Activated T-cell treated with anti-CD3 and anti-CD28 coated beads, Interleukin-2, amount 50 U/mL, for 72 hours (primary cell): ENCODE measurements around the gene ACOX3. TPM values are rescaled to one million over a fixed set of nuclear protein-coding genes. Genes with fewer than 3 reads are reported as not detected.
"Not testable (repeated sequence)": the region's sequence is repeated elsewhere in the genome, so short reads cannot be mapped to it uniquely, and the experiment has no call there.

ENCODE experiments used
- ATAC-seq, 2 donors: fragments of 150-1000 bp; cut with Tn5 transposase; replicated peaks in 1 of 2; 2 replicates each; pipeline ENCODE4 v1.10.0; 2021; ENCODE audit warnings: moderate library complexity in 2 of 2, mild to moderate bottlenecking in 1 of 2
- DNase-seq, 2 donors: peaks; one replicate each; pipeline ENCODE4 v3.0.0; 2021 to 2022; ENCODE audit warnings: mixed read lengths in 1 of 2
- H3K27ac Mint-ChIP-seq: one replicate; pipeline ENCODE4 v1.8.0; 2022; ENCODE audit warnings: mild to moderate bottlenecking, moderate library complexity, mixed read lengths
- H3K27me3 Mint-ChIP-seq: one replicate; pipeline ENCODE4 v1.8.0; 2022; ENCODE audit warnings: low read depth, mixed read lengths
- H3K36me3 Mint-ChIP-seq, 2 donors: one replicate each; pipeline ENCODE4 v1.8.0; 2022; ENCODE audit warnings: mixed read lengths in 2 of 2, mild to moderate bottlenecking in 1 of 2; ENCODE audit not compliant: insufficient read depth in 2 of 2
- H3K4me1 Mint-ChIP-seq: one replicate; pipeline ENCODE4 v1.8.0; 2022; ENCODE audit warnings: low read depth, mixed read lengths
- H3K4me3 Mint-ChIP-seq, 2 donors: one replicate each; pipeline ENCODE4 v1.8.0; 2022; ENCODE audit warnings: mild to moderate bottlenecking in 2 of 2, mixed read lengths in 2 of 2, moderate library complexity in 2 of 2
- H3K9me3 Mint-ChIP-seq, 2 donors: one replicate each; pipeline ENCODE4 v1.8.0; 2022; ENCODE audit warnings: mixed read lengths in 2 of 2
- total RNA-seq, 2 donors: library from RNA; stranded (reverse); gene quantifications; one replicate each; pipeline ENCODE4 v1.2.3, GENCODE V29; 2022

ACOX3 gene
- total RNA-seq, 2 donors from 2014 or later: 22.2 to 31.2 TPM

DNA sequence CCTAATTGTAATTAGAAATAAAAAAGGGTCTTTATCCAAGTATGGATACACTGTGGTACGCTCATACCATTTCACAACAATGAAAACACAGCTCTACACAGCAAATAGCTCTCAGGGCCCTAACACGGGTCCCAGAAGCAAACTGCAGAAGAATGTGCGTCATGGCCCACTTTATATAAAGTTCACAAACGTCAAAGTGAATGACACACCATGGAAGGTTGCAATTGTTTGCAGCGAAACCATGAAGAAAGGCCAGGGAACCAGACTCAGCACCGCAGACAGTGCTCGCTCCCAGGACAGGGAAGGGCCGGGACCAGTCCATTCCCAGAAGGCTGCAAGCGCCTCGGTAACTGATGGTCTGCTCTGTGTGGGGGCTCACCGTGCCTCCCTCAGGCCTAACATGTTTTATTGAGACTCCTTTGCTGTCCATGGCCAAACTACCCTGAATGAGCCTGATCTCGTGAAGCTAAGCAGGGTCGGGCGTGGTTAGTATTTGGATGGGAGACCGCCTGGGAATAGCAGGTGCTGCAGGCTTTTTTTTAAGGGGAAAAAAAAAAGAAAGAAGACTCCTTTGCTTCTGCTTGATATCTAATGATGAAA, 47.8 kb downstream of the ACOX3 start:
- Mint-ChIP-seq H3K36me3 (peaks cover 2 to 8% of the 10 kb centered on the region in 2 donors), H3K27ac (peak overlapping the region; percentile 91)
- peak in 1 of 2 donors; percentile 11 for DNase-seq

DNA sequence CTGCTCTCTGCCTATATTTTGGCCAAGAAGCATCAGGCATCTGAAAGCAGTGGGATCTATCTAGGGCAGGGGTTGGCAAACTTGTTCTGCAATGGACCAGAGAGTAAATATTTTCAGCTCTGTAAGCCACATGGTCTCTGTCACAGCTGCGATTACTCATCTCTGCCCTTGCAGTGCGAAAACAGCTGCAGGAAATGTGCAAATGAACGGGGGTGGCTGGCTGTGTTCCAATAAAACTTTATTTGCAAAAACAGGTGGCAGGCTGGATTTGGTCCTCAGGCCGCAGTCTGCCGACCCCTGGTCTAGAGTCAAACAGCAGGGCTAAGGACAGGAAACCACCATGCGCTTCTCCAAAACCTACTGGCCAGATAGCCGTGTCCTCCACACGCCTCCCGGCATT, 48.6 kb downstream of the ACOX3 start:
- H3K27me3 Mint-ChIP-seq: no peaks in the 10 kb centered on the region
- no peaks in the 10 kb centered on the region for H3K9me3 Mint-ChIP-seq
- H3K4me3 Mint-ChIP-seq: peak overlapping the region in 1 of 2 donors; percentile 44
- DNase-seq: peak; percentile 18 to 45
- H3K27ac Mint-ChIP-seq: peak overlapping the region; percentile 46
- H3K4me1 Mint-ChIP-seq: peaks cover 10% of the 10 kb centered on the region
- peak in 1 of 2 donors; percentile 65 for ATAC-seq
- peaks cover 2 to 9% of the 10 kb centered on the region in 2 donors for H3K36me3 Mint-ChIP-seq

More for the DNA sequence above, 47.8 kb downstream of the ACOX3 start:
- H3K4me1 Mint-ChIP-seq: peaks cover 10% of the 10 kb centered on the region
- no peaks in the 10 kb centered on the region for H3K9me3 Mint-ChIP-seq
- peak overlapping the region in 1 of 2 donors; percentile 25 for H3K4me3 Mint-ChIP-seq
- ATAC-seq: no peak
- H3K27me3 Mint-ChIP-seq: no peaks in the 10 kb centered on the region

DNA sequence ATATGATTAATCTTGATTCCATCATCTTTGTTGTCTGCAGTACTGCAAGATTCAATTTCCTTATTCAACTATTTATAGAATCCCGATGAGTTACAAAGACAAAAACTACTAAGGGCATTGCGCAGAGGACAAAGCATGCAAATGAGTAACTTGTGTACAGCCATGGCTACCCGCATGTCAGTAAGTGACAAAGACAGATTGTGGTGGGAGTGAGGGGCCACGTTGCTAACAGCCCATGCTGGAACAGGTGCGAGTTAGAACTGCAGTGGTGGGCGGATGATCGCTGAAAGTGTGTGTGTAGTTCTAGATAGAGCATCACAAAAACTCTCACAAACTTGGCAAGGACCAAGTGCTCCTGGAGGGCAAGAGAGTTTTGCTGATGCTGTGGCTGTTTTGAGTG, 49.5 kb downstream of the ACOX3 start:
- Mint-ChIP-seq H3K27ac (no peak overlapping the region), H3K9me3 (no peaks in the 10 kb centered on the region), H3K4me1 (peaks cover 10% of the 10 kb centered on the region), H3K4me3 (no peak overlapping the region), H3K27me3 (no peaks in the 10 kb centered on the region), H3K36me3 (peaks cover 2 to 9% of the 10 kb centered on the region in 2 donors)
- DNase-seq (no peak), ATAC-seq (no peak)

DNA sequence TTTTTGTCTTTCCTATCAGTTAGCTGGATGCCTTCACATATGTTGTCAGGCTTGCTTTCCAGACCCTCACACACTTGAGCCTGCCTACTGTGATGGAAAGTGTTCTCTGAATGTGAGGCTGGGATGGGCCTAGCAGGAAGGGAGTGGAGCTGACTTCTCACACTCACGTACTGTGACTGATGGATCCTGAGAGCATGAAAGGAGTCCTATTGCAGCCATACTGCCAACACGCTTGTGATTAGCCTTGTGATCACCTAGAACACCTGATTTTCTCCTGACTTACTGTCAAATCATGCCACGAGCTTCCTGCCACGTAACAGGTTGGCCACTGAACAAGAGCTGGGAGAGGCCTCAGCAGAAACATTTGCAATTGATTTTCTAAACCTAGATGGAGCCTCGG, 49.9 kb downstream of the ACOX3 start:
- no peak overlapping the region for H3K27ac Mint-ChIP-seq
- H3K4me1 Mint-ChIP-seq: peaks cover 10% of the 10 kb centered on the region
- no peaks in the 10 kb centered on the region for H3K27me3 Mint-ChIP-seq
- H3K36me3 Mint-ChIP-seq: peaks cover 4 to 9% of the 10 kb centered on the region in 2 donors
- H3K9me3 Mint-ChIP-seq: no peaks in the 10 kb centered on the region
- no peak overlapping the region for H3K4me3 Mint-ChIP-seq
- no peak for DNase-seq
- no peak for ATAC-seq

DNA sequence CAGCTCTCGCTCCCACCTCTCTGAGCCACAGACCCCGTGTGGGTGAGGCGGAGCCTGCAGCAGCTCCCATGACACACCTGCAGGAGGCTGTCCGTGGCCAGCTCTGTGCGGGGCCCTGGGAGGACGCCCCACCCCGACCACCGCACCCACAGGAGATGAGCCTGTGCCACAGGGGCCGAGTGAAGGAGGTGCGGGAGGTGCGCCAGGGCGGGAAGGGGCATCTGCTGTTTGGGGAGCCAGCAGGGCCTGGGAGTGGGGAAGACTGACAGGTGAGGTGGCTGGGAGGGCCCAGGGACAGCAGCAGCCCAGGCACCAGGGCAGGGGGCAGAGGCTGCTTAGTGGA, 52.0 kb downstream of the ACOX3 start:
- peaks cover 10% of the 10 kb centered on the region for H3K4me1 Mint-ChIP-seq
- H3K4me3 Mint-ChIP-seq: no peak overlapping the region
- DNase-seq (no peak), ATAC-seq (no peak)
- H3K9me3 Mint-ChIP-seq: no peaks in the 10 kb centered on the region
- H3K27me3 Mint-ChIP-seq: no peaks in the 10 kb centered on the region
- peaks cover 4 to 8% of the 10 kb centered on the region in 2 donors for H3K36me3 Mint-ChIP-seq
- no peak overlapping the region for H3K27ac Mint-ChIP-seq

DNA sequence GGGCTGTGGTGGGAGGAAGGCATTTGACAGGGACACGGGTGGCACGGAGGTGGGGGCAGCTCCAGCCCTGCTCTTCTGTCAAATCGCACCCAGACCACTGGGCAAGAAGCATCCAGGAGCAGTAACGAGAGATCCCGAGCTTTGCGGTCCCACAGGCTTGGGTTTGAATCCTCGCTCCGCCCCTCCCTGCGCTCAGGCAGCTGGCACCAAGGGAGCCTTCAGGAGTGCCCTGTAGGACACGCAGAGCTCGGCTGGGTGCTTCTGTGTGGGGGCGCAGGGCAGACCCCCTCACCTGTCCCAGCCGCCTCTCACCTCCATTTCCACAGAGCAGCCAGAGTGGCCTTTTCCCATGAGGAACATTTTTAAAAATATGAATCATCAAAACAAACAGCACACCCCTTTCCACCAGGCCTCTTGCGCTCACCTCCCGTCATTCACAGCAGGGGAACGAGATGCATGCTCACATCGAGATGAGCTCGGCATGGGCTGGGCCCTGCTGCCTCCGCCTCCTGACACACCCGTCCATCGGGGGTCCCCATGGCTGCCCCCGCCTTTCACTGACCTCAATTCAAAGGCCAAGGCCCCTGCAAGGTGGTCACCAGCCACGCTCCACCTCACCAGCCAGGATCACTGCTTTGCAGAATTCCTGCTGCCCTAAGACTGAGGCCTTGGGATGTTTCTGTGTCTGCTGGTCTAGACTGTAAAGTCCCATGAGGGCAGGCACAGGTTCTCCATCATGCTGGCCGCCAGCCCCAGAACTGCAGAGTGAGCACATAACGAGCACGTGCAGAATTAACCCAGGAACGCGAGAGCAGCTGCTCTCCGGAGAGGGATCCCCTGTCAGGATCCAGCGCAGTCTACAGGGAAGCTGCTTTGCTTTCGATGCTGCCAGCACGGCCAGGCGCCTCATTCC, 52.7 kb downstream of the ACOX3 start:
- H3K27ac Mint-ChIP-seq: no peak overlapping the region
- DNase-seq (no peak), ATAC-seq (no peak)
- H3K36me3 Mint-ChIP-seq: peaks cover 4 to 7% of the 10 kb centered on the region in 2 donors
- H3K4me3 Mint-ChIP-seq: no peak overlapping the region
- no peaks in the 10 kb centered on the region for H3K27me3 Mint-ChIP-seq
- H3K9me3 Mint-ChIP-seq: no peaks in the 10 kb centered on the region
- peaks cover 7% of the 10 kb centered on the region for H3K4me1 Mint-ChIP-seq

DNA sequence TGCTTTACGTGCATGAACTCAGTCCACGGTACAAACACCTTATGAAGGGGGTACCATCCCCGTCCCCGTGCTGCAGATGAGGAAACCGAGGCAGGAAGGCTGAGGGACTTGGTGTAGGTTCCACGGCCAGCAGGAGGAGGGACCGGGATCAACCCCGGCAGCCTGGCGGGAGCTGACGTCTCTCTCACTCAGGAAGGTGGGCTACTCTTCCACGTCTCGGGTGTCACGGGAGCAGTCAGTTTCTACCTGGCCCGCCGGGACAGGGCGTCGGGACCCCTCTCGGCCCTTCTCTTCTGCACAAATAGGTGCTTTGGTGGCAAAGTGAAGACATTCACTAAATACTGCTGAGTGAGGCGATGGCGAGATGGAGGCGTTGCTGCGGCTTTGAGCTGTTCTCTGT, 53.3 kb downstream of the ACOX3 start:
- Mint-ChIP-seq H3K27ac (no peak overlapping the region), H3K4me1 (peaks cover 4% of the 10 kb centered on the region), H3K36me3 (peaks cover 3 to 7% of the 10 kb centered on the region in 2 donors)

DNA sequence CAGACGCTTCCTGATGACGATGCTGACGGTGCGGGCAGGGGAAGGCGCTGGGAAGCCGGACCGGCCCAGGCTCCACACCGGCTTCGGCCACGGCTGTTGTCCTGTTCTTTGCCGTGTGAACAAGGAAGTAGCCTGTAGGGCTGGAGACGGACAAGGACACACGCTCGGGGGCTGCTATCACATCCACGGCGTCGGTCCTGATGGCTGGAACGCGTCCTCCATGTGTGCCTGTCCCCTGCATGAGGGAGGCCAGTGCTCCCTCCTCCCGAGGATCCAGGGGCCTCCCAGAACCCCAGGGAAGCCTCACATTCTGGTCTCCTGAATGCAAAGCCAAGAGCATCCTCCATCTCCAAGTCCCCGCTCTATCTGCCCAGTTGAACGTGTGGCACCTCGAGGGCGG, 53.8 kb downstream of the ACOX3 start:
- Mint-ChIP-seq H3K4me1 (no peaks in the 10 kb centered on the region), H3K27me3 (no peaks in the 10 kb centered on the region), H3K27ac (no peak overlapping the region), H3K36me3 (peaks cover 2 to 4% of the 10 kb centered on the region in 2 donors), H3K9me3 (no peaks in the 10 kb centered on the region), H3K4me3 (no peak overlapping the region)
- no peak for DNase-seq
- ATAC-seq: no peak

More for the DNA sequence above, 53.3 kb downstream of the ACOX3 start:
- no peaks in the 10 kb centered on the region for H3K27me3 Mint-ChIP-seq
- ATAC-seq: no peak
- no peaks in the 10 kb centered on the region for H3K9me3 Mint-ChIP-seq
- DNase-seq: no peak
- H3K4me3 Mint-ChIP-seq: no peak overlapping the region

DNA sequence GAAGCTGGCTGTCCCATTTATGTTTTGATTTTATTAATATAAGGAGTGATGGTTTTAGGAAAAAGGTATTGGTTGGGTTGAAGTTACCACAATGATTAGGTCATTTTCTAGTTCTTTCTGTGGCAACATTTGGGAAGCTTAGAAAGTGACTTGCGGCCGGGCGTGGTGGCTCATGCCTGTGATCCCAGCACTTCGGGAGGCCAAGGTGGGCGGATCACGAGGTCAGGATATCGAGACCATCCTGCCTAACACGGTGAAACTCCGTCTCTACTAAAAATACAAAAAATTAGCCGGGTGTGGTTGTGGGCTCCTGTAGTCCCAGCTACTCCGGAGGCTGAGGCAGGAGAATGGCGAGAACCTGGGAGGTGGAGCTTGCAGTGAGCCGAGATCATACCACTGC, 54.4 kb downstream of the ACOX3 start:
- not testable (repeated sequence) for H3K9me3 Mint-ChIP-seq, H3K4me1 Mint-ChIP-seq, H3K27me3 Mint-ChIP-seq, H3K4me3 Mint-ChIP-seq, H3K27ac Mint-ChIP-seq, DNase-seq, ATAC-seq, H3K36me3 Mint-ChIP-seq

DNA sequence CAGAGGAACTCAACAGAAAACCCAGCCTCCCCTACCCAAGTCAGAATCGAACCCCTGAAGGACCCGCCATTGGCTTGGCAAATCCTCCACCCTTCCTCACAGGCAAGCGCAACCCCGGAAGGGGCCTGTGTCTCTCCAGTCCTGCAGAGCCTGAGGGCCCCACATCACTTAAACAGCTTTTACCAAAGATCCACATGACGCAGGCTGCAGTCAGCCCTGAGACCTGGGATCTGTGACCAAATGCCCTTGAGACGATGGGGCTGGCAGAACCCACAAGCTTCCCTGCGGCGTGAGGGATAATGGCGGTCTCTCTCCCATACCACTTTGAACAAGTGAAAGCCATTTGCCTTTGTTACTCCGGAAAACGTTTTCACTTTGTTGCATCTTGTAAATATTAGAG, 54.9 kb downstream of the ACOX3 start:
- no peak for ATAC-seq
- Mint-ChIP-seq H3K4me1 (no peaks in the 10 kb centered on the region), H3K9me3 (no peaks in the 10 kb centered on the region), H3K36me3 (peaks cover 2% of the 10 kb centered on the region in 2 donors), H3K27me3 (no peaks in the 10 kb centered on the region), H3K27ac (no peak overlapping the region), H3K4me3 (no peak overlapping the region)
- DNase-seq: no peak

DNA sequence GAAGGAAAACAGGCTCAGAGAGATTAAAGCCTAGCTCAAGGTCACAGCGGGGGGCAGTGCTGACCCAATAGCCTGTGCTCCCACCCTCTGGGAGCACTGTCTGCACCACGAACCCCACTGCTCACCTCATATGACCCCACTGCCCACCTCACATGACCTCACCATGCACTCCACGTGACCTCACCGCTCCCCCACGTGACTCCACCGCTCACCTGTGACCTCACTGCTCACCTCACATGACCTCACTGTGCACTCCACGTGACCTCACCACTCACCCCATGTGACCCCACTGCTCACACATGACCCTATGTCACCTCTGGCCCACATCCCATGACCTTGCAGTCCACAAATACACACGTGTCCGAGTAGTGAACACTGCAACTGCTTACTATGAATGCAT, 55.4 kb downstream of the ACOX3 start:
- Mint-ChIP-seq H3K9me3 (no peaks in the 10 kb centered on the region), H3K4me1 (no peaks in the 10 kb centered on the region), H3K27me3 (no peaks in the 10 kb centered on the region), H3K4me3 (no peak overlapping the region), H3K27ac (no peak overlapping the region), H3K36me3 (peaks cover 2% of the 10 kb centered on the region in 2 donors)
- ATAC-seq (no peak), DNase-seq (no peak)

DNA sequence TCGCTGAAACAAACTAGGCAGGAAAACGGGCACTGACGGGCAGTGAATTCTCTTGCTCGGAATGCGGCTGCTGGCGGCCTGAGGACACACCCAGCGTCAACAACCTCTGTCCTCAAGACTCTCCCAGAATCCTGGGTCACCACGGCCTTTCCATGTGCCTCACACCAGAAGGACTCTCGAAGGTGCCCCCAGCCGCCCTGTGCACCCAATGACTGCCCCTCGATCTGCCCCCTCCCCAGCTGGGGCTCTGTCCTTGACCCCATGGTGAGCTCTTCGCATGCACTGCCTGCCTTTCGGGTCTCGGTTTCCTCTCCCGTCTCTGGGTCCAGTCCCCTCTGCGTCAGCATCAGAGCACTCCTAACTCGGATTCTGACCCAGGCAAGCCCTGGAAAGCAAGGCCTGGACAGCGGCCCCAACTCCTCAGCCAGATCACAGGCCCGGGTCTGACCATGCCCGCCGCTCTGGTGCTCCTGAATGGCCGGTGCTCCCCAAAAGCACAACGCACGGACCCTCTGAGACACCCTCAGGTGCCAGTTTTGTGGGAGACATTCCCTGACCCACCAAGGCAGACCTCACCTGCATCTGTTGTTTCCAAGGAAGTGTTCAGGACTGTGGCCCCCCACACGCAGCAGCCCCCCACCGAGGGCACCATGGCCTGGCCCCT, 56.0 kb downstream of the ACOX3 start:
- Mint-ChIP-seq H3K27me3 (no peaks in the 10 kb centered on the region), H3K4me1 (no peaks in the 10 kb centered on the region), H3K9me3 (no peaks in the 10 kb centered on the region), H3K27ac (no peak overlapping the region), H3K4me3 (no peak overlapping the region), H3K36me3 (peaks cover 2% of the 10 kb centered on the region in 2 donors)
- DNase-seq (no peak), ATAC-seq (no peak)

DNA sequence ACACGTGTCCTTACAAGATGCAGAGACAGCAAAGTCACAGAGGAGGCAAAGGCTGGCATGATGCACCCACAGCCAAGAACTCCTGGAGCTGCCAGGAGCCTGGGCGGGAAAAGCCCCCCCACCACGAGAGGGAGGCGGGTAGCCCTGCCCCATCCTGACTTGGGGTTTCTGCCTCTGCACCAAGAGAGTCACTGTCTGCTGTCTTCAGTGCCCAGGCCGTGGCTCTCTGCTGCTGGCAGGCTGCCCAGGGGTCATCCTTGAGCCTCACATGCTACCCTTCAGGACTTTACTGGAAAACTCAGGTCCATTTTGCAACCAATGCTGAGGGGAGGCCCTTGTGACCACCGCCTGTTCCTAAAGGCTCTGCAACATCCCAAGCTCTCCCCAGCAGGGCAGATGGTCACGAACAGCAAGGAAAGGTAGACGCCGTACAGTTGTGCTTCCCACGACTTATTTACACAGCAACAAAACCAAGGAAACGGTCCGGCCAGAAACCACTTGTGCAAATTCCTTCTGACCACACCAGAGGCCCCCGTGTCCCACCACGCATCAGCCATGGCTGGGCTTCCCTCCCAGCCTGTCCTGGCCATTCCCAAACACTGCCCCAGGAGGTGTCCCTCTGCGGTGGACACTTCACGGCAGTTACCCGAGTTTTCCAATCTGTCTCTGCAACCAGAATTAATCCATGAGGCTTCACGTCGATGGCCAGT, 56.9 kb downstream of the ACOX3 start:
- H3K4me3 Mint-ChIP-seq: no peak overlapping the region
- no peaks in the 10 kb centered on the region for H3K27me3 Mint-ChIP-seq
- H3K4me1 Mint-ChIP-seq: no peaks in the 10 kb centered on the region
- DNase-seq (no peak), ATAC-seq (no peak)
- H3K27ac Mint-ChIP-seq: no peak overlapping the region
- peaks cover 2% of the 10 kb centered on the region in 2 donors for H3K36me3 Mint-ChIP-seq
- H3K9me3 Mint-ChIP-seq: no peaks in the 10 kb centered on the region
